Measurements from ENCODE around the gene PIK3C2G.

DNA sequence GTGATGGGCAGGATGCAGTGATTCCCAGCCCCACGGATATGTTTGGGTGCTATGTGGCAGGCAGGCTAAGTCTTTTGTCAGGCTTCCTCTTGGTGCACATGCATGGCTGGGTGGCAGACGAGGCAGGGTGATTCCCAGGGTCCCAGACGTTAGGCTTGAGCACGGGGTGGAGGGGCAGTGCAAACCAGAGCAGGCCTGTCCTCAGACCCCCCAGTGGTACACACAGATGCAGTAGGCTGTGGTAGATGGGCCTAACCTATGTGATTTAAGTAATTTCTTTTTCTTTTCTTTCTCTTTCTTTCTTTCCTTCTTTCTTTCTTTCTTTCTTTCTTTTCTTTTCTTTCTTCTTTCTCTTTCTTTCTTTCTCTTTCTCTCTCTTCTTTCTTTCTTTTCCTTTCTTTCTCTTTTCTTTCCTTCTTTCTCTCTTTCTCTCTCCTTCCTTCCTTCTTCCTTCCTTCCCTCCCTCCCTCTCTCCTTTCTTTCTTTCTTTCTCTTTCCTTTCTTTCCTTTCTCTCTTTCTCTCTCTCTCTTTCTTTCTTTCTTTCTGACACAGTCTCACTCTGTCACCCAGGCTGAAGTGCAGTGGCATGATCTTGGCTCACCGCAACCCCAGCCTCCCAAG lies 41.6 kb downstream of the PIK3C2G start:
- TF ChIP-seq, protein P1, sequence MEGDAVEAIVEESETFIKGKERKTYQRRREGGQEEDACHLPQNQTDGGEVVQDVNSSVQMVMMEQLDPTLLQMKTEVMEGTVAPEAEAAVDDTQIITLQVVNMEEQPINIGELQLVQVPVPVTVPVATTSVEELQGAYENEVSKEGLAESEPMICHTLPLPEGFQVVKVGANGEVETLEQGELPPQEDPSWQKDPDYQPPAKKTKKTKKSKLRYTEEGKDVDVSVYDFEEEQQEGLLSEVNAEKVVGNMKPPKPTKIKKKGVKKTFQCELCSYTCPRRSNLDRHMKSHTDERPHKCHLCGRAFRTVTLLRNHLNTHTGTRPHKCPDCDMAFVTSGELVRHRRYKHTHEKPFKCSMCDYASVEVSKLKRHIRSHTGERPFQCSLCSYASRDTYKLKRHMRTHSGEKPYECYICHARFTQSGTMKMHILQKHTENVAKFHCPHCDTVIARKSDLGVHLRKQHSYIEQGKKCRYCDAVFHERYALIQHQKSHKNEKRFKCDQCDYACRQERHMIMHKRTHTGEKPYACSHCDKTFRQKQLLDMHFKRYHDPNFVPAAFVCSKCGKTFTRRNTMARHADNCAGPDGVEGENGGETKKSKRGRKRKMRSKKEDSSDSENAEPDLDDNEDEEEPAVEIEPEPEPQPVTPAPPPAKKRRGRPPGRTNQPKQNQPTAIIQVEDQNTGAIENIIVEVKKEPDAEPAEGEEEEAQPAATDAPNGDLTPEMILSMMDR (IDR thresholded peaks at IDR 0.05; ENCODE audit: insufficient read depth, low read length): no peak
- TF ChIP-seq POLR2AphosphoS5 (IDR thresholded peaks at IDR 0.05; ENCODE audit: low read depth) (no peak), SPI1 (IDR thresholded peaks at IDR 0.05; ENCODE audit: borderline replicate concordance, low read depth) (no peak)
- TF ChIP-seq, protein P2, sequence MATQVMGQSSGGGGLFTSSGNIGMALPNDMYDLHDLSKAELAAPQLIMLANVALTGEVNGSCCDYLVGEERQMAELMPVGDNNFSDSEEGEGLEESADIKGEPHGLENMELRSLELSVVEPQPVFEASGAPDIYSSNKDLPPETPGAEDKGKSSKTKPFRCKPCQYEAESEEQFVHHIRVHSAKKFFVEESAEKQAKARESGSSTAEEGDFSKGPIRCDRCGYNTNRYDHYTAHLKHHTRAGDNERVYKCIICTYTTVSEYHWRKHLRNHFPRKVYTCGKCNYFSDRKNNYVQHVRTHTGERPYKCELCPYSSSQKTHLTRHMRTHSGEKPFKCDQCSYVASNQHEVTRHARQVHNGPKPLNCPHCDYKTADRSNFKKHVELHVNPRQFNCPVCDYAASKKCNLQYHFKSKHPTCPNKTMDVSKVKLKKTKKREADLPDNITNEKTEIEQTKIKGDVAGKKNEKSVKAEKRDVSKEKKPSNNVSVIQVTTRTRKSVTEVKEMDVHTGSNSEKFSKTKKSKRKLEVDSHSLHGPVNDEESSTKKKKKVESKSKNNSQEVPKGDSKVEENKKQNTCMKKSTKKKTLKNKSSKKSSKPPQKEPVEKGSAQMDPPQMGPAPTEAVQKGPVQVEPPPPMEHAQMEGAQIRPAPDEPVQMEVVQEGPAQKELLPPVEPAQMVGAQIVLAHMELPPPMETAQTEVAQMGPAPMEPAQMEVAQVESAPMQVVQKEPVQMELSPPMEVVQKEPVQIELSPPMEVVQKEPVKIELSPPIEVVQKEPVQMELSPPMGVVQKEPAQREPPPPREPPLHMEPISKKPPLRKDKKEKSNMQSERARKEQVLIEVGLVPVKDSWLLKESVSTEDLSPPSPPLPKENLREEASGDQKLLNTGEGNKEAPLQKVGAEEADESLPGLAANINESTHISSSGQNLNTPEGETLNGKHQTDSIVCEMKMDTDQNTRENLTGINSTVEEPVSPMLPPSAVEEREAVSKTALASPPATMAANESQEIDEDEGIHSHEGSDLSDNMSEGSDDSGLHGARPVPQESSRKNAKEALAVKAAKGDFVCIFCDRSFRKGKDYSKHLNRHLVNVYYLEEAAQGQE (IDR thresholded peaks at IDR 0.05; ENCODE audit: insufficient replicate concordance, low read depth): no peak

All from HL-60 (cell line).